Gastroesophageal sphincter (tissue), 2 donors: ENCODE results near the gene TSEN34.

Experiments
- EP300 ChIP-seq: sonication (generic); formaldehyde crosslinking; IDR thresholded peaks from one replicate; pipeline ENCODE4 v1.6.1; 2017; ENCODE audit warnings: antibody characterized with exemption, mild to moderate bottlenecking
- POLR2A ChIP-seq, 2 donors: fragments of 450-650 bp; IDR thresholded peaks; one replicate each; pipeline ENCODE4 v1.6.1; 2017; ENCODE audit warnings: antibody characterized with exemption in 2 of 2, mild to moderate bottlenecking in 2 of 2, moderate library complexity in 1 of 2

- TF ChIP-seq POLR2A (IDR thresholded peaks at IDR 0.05), result no peak
- TF ChIP-seq EP300, result no peak
Observed at GRCh38 chr19:54162884-54163283, 28.2 kb upstream of the TSEN34 start.
